CD4-positive, alpha-beta T cell treated with Interleukin-17A for 1 hour (primary cell): ENCODE results near the gene C11orf91.
"Not testable (repeated sequence)": the region's sequence is repeated elsewhere in the genome, so short reads cannot be mapped to it uniquely, and the experiment has no call there.

ENCODE experiments used
- DNase-seq: peaks from one replicate; pipeline ENCODE4 v3.0.0-alpha.2; 2020

Gene C11orf91, protein sequence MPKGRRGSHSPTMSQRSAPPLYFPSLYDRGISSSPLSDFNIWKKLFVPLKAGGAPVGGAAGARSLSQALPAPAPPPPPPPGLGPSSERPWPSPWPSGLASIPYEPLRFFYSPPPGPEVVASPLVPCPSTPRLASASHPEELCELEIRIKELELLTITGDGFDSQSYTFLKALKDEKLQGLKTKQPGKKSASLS

GRCh38 chr11:33700502-33701271 is at the start of gene C11orf91:
C11orf91 (minus strand) TSS chr11:33700826; CDS start chr11:33700740, 86 bp downstream.
- DNase-seq = peak; percentile 94

DNA sequence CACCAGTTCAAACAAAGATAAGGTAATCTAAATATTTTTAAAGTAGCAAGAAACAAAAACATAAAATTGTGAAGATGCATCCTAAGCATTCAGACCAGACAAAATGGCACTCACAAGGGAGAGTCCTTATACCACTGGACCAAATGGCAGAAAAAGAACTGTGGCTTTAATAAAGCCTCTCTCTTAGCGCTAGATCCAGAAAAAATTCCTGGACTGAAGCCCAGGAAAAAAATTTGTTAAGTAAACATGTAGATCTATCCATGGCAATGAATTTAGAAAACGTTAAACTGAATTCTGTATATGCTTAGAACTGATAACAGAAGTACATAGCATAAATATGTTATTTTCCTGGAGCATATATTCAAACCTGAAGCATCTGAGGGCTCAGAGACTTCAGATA is 47.4 kb upstream of the C11orf91 start:
- no peak for DNase-seq

GRCh38 chr11:33743291-33743690 is 42.7 kb upstream of the C11orf91 start:
- DNase-seq = no peak

GRCh38 chr11:33742249-33742851 is 41.7 kb upstream of the C11orf91 start:
- DNase-seq = peak; percentile 48

- DNase-seq = no peak
These were observed 41.2 kb upstream of the C11orf91 start for GRCh38 chr11:33741806-33742205.

DNA sequence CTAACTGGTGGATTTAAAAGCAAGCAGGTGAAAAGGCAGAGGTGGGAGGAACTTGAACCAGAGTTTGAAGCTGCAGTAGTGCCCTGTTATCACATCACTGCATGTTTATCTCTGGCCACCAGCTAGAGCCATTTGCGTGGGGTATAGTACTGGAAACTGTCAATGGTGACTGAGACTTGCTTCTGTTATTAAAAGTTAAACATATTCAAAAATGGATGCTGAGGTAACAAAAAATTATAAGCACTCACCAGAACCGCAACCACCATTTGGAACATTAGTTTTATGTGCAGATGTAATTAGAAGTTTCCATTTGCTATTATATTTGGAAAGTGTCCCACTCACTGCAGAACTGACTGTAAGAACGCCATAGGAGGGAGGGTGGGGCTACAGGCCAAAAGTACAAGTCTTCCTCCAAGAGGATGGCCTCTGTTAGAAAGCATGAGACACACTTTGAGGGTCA is 36.8 kb upstream of the C11orf91 start:
- DNase-seq = no peak

GRCh38 chr11:33736148-33736812 is 35.7 kb upstream of the C11orf91 start, which contains the start of gene CD59:
CD59 (minus strand) TSS chr11:33736423; CDS start chr11:33722445, 13,978 bp downstream.
- DNase-seq = peak; percentile 91

GRCh38 chr11:33735271-33736147 is 34.9 kb upstream of the C11orf91 start:
- DNase-seq = peak; percentile 58

DNA sequence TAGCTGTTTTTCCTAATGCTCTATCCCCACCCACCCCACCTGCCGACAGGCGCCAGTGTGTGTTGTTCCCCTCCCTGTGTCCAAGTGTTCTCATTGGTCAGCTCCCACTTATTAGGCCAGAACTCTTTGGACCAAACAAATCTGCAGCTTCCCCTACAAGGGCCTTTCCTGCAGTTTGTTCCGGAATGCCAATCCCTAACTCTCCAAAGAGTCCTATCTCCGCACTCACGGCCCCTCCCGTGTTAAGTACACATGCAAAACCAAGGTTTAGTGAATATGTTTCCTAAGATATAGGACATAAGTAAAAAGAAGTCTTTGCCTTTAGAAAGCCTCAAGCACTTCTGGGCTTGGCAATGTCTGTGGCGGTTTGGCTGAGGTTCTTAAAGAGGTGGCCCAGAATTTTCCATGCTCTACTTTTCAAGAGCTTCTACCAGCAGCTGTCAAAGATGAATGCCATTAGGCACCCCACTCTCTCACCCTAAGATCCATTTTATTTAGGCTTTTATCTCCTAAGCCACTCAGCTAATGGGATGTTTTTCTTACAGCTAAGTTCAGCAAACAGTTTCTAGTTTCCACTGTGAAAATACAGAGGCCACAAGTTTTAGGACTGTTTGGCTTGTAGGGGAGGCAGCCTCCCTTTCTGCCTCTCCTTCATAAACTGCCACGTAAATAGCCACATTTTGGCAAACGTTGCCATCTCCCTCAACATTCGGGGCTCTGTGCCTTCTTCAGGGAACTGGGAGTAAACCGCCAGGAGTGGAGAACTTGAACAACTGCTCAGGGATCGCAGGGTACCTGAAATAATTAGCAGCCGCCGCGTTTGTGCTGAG is 34.0 kb upstream of the C11orf91 start:
- no peak for DNase-seq

DNA sequence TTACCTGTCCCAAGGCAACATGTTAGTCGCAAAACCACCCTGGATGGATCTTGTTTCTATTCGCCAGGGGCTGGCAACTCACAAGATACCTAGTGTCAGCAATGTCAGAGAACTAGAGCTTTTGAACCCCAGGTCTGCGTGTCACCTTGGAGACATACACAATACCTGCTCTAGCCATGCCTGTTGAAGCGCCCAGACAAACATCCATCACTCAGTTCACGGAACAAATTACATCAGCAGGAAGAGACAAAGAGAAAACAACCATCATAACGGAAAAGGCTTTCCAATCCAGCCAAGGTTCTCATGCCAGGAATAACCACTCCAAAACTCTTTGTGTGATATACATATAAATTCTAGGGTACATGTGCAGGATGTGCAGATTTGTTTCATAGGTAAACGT is 33.4 kb upstream of the C11orf91 start:
- no peak for DNase-seq

- no peak for DNase-seq
These were observed 31.3 kb upstream of the C11orf91 start for GRCh38 chr11:33731723-33732531.

DNA sequence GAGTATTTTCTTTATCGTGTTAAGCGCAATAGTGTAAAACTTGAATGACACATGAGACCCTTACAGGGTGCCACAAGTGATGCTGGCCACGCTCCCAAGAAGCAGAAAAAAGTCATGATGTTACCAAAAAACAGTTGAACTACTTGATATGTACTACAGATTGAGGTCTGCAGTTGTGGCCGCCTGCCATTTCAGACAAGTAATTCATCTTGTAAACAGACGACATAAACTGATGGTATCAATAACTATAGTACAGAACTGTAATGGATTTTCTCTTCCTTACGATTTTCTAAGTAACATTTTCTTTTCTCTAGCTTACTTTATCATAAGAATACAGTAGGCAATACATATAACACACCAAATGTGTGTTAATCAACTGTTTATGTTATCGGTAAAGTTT is 30.1 kb upstream of the C11orf91 start:
- no peak for DNase-seq

GRCh38 chr11:33729072-33729664 is 28.5 kb upstream of the C11orf91 start:
- not testable (repeated sequence) for DNase-seq

DNA sequence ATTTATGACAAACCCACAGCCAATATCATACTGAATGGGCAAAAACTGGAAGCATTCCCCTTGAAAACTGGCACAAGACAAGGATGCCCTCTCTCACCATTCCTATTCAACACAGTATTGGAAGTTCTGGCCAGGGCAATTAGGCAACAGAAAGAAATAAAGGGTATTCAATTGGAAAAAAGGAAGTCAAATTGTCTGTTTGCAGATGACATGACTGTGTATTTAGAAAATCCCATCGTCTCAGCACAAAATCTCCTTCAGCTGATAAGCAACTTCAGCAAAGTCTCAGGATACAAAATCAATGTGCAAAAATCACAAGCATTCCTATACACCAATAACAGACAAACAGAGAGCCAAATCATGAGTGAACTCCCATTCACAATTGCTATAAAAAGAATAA is 26.9 kb upstream of the C11orf91 start:
- DNase-seq = not testable (repeated sequence)

GRCh38 chr11:33725496-33725895 is 24.9 kb upstream of the C11orf91 start:
- DNase-seq = no peak

DNA sequence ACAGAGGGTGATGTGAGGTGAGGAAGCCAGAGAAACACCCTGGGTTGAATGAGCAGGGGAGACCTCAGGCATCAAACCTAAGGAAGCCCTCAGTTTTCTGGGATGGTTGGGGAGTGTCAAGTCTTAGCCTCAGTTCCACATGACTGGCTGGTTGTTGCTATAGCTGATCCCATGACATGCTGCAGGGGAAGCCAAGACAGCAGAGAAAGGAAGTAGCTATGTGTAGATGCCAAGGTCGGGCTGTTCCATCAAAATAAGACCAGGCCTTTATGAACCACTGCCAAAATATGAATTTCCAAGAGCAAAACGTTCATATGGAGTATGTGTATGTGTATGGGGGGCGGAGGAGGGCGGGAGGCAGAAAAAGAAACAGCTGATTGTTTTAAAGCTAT is 24.0 kb upstream of the C11orf91 start:
- no peak for DNase-seq

GRCh38 chr11:33723238-33723881 is 22.7 kb upstream of the C11orf91 start:
- no peak for DNase-seq

DNA sequence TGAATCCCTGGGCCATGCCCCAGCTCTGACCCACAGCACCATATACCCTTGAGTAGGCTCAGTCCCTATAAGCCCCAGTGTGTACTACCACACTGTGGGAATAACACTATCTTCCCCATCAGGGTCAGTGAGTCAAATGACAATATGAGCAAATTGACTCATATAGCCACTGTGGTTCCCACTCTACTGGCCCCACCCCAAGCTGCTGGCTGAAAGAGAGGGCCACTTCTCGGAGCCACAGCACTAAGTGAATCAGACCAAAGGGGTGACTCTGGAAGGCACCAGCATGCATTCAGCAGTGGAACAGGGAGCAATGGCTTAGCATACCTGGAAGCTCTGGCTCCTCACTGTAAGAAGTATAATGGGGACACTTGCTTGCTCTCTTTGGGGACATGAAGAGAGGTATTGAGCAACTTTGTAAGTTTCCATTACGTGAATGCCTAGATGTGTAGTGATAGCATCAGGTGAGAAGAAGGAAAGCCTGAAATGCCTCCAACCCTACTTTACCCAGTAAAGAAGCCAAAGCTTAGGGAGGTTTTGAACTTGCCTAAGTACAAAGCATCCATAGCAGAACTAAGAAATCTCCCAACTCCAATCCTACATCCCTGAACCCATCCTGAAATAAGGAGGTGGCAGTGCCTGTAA is 22.1 kb upstream of the C11orf91 start:
- no peak for DNase-seq

GRCh38 chr11:33721984-33722383 is 21.4 kb upstream of the C11orf91 start:
- no peak for DNase-seq
